Activated CD8-positive, alpha-beta T cell treated with anti-CD3 and anti-CD28 coated beads for 36 hours (primary cell): ENCODE data around the gene CDK11A. TPM values are rescaled to one million over a fixed set of nuclear protein-coding genes. Genes with fewer than 3 reads are reported as not detected.
"Not testable (repeated sequence)": the region's sequence is repeated elsewhere in the genome, so short reads cannot be mapped to it uniquely, and the experiment has no call there.

Source experiments
- ATAC-seq: fragments of 200-7000 bp; cut with Tn5 transposase; one replicate; pipeline ENCODE4 v1.10.0; 2021; ENCODE audit warnings: mild to moderate bottlenecking, moderate library complexity
- CTCF ChIA-PET: fragments of 350-600 bp; sonication (Branson Sonifier 250); formaldehyde crosslinking; loops from one replicate; lab custom pipeline; 2021; ENCODE audit warnings: antibody characterized with exemption; lab: Charles Lee
- POLR2A ChIA-PET: fragments of 350-600 bp; sonication (Branson Sonifier 250); formaldehyde crosslinking; loops from one replicate; lab custom pipeline; 2021; ENCODE audit warnings: antibody characterized with exemption; lab: Charles Lee
- DNase-seq: peaks from one replicate; pipeline ENCODE4 v3.0.0-alpha.2; 2020
- H3K27ac Mint-ChIP-seq: one replicate; pipeline ENCODE4 v1.8.0; 2021; ENCODE audit warnings: mild to moderate bottlenecking, mixed read lengths
- H3K27me3 Mint-ChIP-seq: one replicate; pipeline ENCODE4 v1.8.0; 2021; ENCODE audit warnings: mixed read lengths
- H3K36me3 Mint-ChIP-seq: one replicate; pipeline ENCODE4 v1.8.0; 2021; ENCODE audit warnings: low read depth, mixed read lengths
- H3K4me1 Mint-ChIP-seq: one replicate; pipeline ENCODE4 v1.8.0; 2021; ENCODE audit warnings: low read depth, mixed read lengths
- H3K4me3 Mint-ChIP-seq: one replicate; pipeline ENCODE4 v1.8.0; 2021; ENCODE audit warnings: mild to moderate bottlenecking, moderate library complexity, mixed read lengths
- H3K9me3 Mint-ChIP-seq: one replicate; pipeline ENCODE4 v1.8.0; 2021; ENCODE audit warnings: mixed read lengths
- intact Hi-C: fragments of 100-400 bp; cut with micrococcal nuclease; formaldehyde crosslinking; loops from one replicate; pipeline ENCODE4 v1.10.0; 2022
- total RNA-seq, 2 experiments: library from RNA; stranded (reverse); gene quantifications; one replicate each; pipeline ENCODE4 v1.2.3, GENCODE V29; 2021
- TF ChIP-seq, protein P1 (sequence below): fragments of 200-600 bp; IDR thresholded peaks from one replicate; pipeline ENCODE4 v1.8.0; 2022; ENCODE audit warnings: antibody characterized with exemption, mild to moderate bottlenecking

The CDK11A gene
- total RNA-seq, 2 experiments from 2014 or later: 64.8 to 70.6 TPM

DNA sequence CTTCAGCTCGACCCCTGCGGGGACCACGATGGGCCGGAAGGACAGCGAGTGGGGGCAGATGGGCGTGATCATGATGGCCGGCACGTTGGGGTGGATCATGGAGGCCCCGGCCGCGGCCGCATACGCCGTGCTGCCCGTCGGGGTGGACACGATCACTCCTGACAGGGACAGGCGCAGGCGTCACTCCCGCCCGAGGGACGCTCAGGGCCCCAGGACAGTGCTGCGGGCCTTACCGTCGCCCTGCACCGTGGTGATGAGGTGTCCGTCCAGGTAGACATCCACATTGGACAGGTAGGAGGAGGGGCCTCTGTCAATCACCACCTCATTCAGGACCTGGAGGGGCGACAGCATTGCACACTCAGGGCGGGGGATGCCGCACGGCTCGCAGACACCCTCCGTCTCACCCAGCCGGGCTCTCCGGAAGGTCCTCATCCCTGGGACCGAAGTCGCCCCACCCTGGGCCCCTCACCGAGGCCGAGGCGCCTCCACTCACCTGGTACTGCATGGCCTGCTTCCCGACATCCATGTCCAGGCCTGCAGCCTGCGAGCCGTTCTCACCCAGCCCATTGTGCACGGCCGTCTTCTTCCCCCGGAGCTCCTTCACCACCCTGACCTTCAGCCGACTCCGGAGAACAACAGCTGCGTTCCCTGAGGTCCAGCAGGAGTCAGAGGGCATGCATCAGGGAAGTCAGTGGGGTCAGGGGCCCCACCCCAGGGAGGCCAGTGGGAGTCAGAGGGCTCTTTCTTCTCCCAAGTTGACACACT lies 30.1 kb upstream of the CDK11A start:
- ChIA-PET CTCF (no interaction called here), POLR2A (no interaction called here)
- intact Hi-C loops: no loop called here
- H3K36me3 Mint-ChIP-seq: peaks cover 20% of the 10 kb centered on the region
- TF ChIP-seq, protein P1, sequence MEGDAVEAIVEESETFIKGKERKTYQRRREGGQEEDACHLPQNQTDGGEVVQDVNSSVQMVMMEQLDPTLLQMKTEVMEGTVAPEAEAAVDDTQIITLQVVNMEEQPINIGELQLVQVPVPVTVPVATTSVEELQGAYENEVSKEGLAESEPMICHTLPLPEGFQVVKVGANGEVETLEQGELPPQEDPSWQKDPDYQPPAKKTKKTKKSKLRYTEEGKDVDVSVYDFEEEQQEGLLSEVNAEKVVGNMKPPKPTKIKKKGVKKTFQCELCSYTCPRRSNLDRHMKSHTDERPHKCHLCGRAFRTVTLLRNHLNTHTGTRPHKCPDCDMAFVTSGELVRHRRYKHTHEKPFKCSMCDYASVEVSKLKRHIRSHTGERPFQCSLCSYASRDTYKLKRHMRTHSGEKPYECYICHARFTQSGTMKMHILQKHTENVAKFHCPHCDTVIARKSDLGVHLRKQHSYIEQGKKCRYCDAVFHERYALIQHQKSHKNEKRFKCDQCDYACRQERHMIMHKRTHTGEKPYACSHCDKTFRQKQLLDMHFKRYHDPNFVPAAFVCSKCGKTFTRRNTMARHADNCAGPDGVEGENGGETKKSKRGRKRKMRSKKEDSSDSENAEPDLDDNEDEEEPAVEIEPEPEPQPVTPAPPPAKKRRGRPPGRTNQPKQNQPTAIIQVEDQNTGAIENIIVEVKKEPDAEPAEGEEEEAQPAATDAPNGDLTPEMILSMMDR: no peak
- no peak for ATAC-seq
- H3K27me3 Mint-ChIP-seq: no peaks in the 10 kb centered on the region
- H3K9me3 Mint-ChIP-seq: no peaks in the 10 kb centered on the region
- H3K4me1 Mint-ChIP-seq: peaks cover 2% of the 10 kb centered on the region
- H3K27ac Mint-ChIP-seq: no peak overlapping the region
- DNase-seq: no peak
- no peak overlapping the region for H3K4me3 Mint-ChIP-seq

GRCh38 chr1:1753607-1754005 lies 29.4 kb upstream of the CDK11A start:
- intact Hi-C loops: no loop called here
- ATAC-seq: no peak

DNA sequence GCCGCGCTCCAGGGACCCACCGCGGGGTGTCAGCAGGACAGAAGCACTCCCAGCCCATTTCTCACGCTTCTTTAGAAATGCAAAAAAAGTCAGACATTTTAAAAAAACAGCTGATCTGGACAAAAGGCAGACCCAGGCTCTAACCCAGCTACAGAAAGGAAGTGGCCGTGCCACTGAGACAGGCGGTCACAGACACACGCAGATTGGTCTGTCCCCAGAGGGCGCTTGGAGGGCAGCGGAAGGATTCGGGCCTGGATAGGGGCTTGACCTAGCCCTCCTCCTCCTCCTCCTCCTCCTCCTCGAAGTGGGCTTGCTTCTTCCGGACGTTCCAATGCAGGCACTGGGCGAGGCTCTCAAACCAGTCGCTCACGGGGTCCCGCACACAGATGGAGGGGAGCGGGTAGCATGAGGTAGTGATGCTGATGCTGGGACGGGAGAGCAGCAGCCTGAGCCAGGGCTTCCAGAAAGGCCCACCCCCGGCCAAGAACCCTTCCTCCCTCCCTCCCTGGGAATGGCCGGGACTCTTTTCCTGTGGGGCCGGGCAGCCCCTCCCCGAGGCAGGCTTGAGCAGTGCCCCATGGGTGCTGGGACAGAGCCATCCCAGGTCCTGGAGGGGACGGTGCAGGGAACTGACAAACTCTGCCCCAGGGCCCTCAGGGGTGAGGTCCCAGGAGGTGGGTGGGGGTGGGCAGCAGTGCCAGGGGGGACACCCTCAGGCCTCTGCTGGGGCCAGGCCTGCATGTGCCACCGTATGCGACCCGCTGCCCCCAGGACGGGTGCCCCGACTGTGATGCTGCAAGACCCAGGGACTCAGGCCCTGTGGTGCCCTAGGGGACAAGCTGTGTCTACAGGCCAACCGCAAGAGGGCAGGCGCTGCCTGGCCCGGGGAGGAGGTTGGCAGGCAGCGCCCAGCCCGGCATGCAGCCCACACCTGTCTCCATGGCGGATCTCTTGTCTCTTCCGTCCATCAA lies 28.8 kb upstream of the CDK11A start:
- Mint-ChIP-seq H3K27me3 (no peaks in the 10 kb centered on the region), H3K4me3 (no peak overlapping the region), H3K9me3 (no peaks in the 10 kb centered on the region), H3K4me1 (peaks cover 6% of the 10 kb centered on the region), H3K27ac (no peak overlapping the region), H3K36me3 (peaks cover 19% of the 10 kb centered on the region)
- TF ChIP-seq, protein P1: no peak
- DNase-seq (no peak), ATAC-seq (no peak)
- CTCF ChIA-PET: no interaction called here
- POLR2A ChIA-PET: no interaction called here
- intact Hi-C loops: no loop called here

More at GRCh38 chr1:1753607-1754005, 29.4 kb upstream of the CDK11A start:
- Mint-ChIP-seq H3K4me3 (no peak overlapping the region), H3K4me1 (peaks cover 2% of the 10 kb centered on the region), H3K27ac (no peak overlapping the region), H3K27me3 (no peaks in the 10 kb centered on the region), H3K9me3 (no peaks in the 10 kb centered on the region), H3K36me3 (peaks cover 20% of the 10 kb centered on the region)
- TF ChIP-seq, protein P1: no peak
- no peak for DNase-seq
- POLR2A ChIA-PET: no interaction called here
- CTCF ChIA-PET: no interaction called here

DNA sequence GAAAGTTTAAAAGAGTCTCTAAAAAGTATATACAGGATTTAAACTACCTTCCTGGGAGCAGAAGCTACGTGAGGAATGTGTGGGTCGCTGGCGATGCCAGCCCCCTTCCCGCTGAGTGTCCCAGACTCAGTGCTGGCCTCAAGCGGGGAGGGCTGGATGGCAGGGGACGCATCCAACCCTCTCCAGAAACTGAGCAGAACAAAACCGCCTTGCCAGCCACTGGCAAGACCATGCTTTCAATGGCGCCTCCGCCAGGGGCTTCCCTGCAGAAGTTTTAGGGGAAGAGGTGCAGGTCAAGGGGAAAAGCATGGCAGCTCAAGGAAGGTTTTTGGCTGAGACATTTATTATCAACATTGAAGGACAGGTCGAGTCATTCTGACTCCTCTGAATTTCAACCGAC lies 28.0 kb upstream of the CDK11A start:
- H3K27me3 Mint-ChIP-seq: no peaks in the 10 kb centered on the region
- TF ChIP-seq, protein P1: no peak
- DNase-seq (no peak), ATAC-seq (no peak)
- H3K27ac Mint-ChIP-seq: no peak overlapping the region
- H3K9me3 Mint-ChIP-seq: no peaks in the 10 kb centered on the region
- H3K36me3 Mint-ChIP-seq: peaks cover 16% of the 10 kb centered on the region
- CTCF ChIA-PET: no interaction called here
- peaks cover 6% of the 10 kb centered on the region for H3K4me1 Mint-ChIP-seq
- intact Hi-C loops: no loop called here
- POLR2A ChIA-PET: no interaction called here
- no peak overlapping the region for H3K4me3 Mint-ChIP-seq

DNA sequence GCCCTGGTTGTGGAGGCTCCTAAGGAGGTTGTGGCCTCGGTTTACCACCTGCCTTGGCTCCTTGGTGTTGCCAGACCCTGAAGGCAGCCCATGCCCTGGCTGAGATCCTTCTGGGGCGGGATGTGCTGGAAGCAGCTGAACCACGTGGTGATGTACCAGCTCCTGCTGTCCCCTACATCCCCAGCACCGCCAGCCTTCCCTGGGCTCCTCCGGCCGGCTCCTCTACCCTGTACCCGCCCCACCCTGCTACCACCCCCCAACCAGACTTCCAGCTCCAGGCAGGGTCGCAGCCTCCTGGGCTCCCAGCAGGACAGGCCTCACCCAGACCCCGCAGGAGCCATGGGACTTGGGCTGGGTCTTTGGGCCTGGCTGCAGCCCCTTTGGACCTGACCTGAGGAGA lies 25.8 kb upstream of the CDK11A start:
- H3K27me3 Mint-ChIP-seq, CTCF ChIA-PET, H3K27ac Mint-ChIP-seq, POLR2A ChIA-PET, H3K9me3 Mint-ChIP-seq, ATAC-seq, intact Hi-C loops, DNase-seq, H3K36me3 Mint-ChIP-seq, H3K4me3 Mint-ChIP-seq, H3K4me1 Mint-ChIP-seq: not testable (repeated sequence)
